Caki2 (cell line): Measurements from ENCODE around the gene GRIK1. TPM values are rescaled to one million over a fixed set of nuclear protein-coding genes. Genes with fewer than 3 reads are reported as not detected.

Experiments used
- DNase-seq: peaks from one replicate; pipeline ENCODE4 v3.0.0-alpha.2; 2015; ENCODE audit warnings: low read depth
- in situ Hi-C: cut with HindIII; loops from 2 replicates; pipeline ENCODE4 v1.10.0; 2016; ENCODE audit warnings: low sequenced_read_pairs, low pct_unique_long_range_greater_than_20kb, mixed read lengths
- total RNA-seq: library from RNA; depleted of rRNA; stranded (reverse); fragments of >200 nt; shearing (Covaris generic); gene quantifications from 2 replicates; pipeline ENCODE4 v1.2.3, GENCODE V29; 2014; ENCODE audit warnings: low replicate concordance

The GRIK1 gene
- total RNA-seq, 1 experiment from 2014 or later, result not detected

DNA sequence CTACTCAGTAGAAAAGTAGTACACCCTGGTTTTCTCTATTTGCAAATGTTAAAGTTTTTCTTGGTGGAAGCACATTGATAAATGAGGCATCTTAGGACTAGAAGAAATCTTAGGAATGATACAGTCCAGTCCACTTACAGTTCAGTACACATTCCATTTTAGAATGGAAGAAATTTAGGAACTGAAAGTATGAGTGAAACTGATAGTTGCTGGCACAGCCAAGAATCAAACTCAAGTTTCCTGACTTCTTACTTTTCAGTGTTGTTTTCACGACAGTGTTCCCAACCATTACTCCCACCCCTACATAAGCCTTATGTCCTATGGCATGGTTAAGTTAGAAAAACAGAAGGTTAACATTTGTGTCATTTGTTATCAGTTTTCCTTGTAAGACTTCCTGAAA, 382.6 kb downstream of the GRIK1 start:
- in situ Hi-C loops, result no loop called here
- no peak for DNase-seq

DNA sequence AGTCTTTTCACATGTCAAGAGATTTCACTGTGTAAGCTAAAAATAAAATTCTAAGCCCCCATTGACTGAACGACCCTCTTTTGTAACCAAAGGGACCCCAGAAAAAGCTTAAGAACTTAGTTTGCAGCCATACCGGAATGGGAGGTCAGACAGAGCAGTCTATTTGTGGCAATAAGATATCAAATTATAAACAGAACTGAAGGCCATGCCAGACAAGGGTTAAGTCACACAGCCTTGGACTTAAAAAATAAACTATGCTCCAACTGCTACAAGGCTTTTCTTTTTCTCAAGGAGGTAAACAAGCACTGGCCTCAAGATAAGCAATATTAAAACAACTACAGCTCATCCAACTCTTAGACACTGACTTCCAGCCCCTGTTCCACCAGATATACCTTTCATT, 384.2 kb downstream of the GRIK1 start:
- DNase-seq, result no peak
- in situ Hi-C loops, result no loop called here

DNA sequence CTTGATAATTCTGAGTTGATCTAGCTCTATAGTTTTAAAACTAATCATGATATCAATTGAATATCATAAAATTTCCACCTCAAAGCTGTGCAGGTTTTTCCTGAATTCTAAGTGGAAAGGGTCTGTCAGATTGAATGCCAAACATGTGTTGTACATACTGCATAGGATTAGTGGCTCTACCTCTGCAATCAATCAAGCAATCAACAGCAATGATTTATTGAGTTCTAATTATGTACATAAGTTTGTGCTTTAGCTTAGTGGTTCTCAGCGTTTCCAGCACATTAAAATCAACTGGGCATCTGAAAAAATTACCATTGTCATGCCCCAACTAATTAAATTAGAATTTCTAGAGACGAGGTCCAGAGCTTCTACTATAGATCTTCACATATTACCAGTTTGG, 389.6 kb downstream of the GRIK1 start:
- in situ Hi-C loops, result no loop called here

DNA sequence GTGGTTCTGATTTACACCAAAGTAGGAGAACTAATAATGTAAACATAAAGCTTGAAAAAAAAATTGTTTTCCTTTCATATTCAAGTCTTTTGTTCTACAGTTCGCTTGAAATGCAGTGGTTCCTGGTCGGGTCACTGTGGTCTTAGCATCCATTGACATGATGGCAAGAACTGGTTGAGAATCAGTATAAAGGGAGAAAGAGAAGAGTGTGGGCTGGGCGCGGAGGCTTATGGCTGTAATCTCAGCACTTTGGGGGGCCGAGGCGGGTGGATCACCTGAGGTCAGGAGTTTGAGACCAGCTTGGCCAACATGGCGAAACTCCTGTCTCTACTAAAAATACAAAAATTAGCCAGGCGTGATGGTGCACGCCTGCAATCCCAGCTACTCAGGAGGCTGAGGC, 390.2 kb downstream of the GRIK1 start:
- DNase-seq, result no peak
- in situ Hi-C loops, result no loop called here

More for the DNA sequence above, 389.6 kb downstream of the GRIK1 start:
- no peak for DNase-seq

DNA sequence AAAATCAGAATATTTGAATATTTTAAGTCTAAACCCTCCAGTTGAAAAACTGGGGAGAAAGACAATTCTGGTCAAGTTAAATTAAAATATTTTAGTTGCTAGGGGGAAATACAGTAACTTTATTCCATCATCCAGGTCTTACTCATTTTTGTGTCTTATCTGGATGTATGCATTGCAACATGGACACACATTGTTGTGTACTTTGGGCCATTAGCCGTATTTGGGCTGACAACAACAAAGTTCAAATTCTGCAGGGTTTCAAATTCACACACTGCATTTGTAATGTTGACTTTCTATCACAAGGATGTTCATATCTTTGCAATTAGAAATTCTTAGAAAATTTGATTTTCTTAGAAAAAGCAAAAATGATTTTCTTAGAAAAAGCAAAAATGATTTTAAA, 391.8 kb downstream of the GRIK1 start:
- DNase-seq, result no peak
- in situ Hi-C loops, result no loop called here

DNA sequence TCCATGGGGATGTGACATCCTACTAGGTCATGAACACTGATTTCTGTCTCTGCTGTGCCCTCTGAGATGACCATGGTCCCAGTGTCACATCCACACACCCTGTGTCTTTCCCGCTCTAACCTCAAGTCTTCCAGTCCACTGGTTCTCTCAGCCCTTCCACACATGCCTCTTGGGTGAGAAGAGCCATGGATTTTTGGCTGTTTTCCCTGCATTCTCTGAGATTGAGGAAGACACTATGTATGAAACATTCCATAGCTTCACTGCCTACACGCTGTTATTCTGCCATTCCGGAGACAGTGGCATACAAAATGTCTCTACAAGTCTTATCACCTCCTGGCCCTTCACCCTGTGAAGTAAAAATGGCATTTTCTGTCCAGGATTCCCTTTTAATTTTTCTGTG, 393.7 kb downstream of the GRIK1 start:
- in situ Hi-C loops, result no loop called here

DNA sequence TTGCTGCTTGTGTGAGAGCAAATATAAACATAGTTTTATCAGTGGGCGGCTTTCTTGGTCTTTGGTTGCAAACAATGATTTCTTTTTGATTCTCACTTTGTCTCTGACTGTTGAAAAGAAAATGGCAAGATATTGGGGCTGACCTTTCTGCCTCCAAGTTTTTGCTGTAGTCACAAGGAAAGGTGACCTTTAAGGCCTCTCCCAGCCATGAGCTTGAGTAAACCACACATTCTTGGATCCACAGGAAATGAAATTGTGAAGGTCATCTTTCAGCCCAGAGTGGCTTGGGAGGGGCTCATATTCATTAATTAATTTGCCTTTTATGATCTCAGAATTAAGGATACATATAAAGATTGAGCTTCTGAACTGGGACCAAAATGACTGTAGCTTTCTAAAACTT, 399.5 kb downstream of the GRIK1 start:
- in situ Hi-C loops, result no loop called here
- peak; percentile 13 for DNase-seq

More for the DNA sequence above, 393.7 kb downstream of the GRIK1 start:
- DNase-seq, result no peak

DNA sequence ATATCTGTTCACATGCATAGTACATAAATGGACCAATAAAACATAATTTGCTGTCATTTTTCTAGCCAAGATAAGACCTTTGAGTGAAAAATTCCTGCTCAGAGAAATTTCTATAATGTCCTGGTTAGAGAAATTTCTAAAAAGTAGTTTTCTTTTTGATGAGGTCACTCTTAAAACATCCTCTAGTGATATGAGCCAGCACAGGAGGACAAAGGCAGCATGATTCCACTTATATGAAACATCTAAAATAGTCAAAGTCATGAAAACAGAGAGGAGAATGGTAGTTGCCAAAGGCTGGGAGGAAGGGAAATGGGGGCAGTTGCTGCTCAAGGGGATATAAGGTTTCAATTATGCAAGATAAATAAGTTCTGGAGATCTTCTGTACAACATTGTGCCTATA, 401.7 kb downstream of the GRIK1 start:
- no peak for DNase-seq

DNA sequence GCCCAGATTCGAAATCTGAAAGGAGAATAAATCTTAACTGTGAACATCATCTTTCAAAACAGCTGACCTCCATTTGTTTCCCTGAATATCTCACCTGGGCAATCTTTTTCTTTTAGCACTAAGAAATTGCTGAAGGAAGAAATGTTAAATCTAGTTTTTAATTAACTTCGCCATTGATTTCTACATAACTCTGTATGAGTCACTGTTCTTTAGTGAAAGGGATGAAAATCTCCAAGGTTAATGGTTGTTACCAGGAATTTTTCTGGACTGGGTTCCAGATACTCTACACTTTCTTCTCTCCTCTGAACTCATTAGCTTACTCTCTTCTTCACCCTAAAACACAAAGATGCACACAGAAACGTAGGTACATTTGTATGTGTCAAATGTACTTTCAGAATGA, 405.3 kb downstream of the GRIK1 start:
- in situ Hi-C loops, result no loop called here
- peak; percentile 9 for DNase-seq

More for the DNA sequence above, 401.7 kb downstream of the GRIK1 start:
- in situ Hi-C loops, result no loop called here

DNA sequence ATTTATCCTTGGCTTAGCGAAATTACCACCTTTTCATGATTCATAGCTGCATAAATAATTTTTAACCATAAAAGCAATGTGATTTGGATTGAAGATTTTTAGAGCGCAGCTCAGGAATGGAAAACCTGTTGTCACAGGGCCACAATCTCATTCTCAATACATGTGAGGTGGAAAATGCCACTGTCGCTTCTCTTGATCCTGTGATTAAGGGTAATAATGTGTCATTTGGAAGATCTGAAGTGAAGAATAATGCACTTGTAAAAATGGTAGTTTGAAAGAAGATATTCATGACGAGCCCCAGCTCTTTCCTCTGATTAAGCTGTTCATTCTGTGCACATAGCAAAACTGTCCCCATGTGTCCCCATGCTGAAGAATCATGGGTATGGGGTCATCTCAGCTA, 410.7 kb downstream of the GRIK1 start:
- DNase-seq, result no peak
- in situ Hi-C loops, result no loop called here

DNA sequence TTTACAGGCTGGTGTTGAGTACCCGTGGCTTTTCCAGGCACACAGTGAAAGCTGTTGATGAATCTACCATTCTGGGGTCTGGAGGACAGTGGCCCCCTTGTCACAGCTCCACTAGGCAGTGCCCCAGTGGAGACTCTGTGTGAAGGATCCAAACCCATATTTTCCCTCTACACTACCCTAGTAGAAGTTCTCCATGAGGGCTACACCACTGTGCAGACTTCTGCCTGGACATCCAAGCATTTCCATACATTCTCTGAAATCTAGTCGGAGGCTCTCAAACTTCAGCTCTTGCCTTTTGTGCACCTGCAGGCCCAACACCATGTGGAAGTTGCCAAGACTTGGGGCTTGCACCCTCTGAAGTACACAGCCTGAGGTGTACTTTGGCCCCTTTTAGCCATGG, 413.3 kb downstream of the GRIK1 start:
- DNase-seq, result no peak
- in situ Hi-C loops, result no loop called here

DNA sequence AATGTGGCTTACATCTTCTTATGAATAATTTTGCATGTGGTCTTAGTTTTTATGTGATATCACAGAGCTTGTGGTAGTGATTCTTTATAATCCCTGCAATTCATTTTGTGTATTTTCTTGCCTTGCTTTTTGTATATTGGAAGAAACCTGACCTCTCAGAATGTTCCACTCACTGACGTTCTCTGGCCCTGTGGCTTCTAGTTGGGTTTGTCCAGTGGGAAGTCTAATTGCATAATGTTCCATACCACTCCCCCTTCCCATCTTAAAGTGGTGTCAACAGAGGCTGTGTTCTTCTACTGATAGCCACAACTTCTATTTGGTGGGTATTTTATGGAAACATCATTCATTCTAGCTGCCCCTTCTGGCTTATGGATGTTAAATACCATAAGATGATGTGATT, 415.7 kb downstream of the GRIK1 start:
- in situ Hi-C loops, result no loop called here
- DNase-seq, result no peak

DNA sequence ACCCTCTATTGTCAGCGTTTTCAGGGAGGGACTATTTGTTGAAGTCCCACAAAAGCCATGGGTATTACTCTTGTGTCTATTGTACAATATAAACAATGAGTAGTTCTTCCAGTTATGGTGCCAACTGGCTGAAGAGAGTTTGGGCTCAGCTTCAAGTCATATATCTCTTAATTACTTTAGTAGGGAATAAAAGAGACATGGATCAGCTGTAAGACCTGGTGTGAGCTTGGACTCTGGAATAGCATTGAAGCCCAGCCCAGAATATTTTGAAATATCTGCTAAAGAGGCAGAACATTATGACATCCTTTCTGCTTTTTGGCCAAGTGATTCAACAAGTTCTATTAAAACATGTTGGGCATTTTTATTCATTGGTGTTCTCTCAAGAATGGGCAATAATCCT, 416.1 kb downstream of the GRIK1 start:
- no peak for DNase-seq
- in situ Hi-C loops, result no loop called here

DNA sequence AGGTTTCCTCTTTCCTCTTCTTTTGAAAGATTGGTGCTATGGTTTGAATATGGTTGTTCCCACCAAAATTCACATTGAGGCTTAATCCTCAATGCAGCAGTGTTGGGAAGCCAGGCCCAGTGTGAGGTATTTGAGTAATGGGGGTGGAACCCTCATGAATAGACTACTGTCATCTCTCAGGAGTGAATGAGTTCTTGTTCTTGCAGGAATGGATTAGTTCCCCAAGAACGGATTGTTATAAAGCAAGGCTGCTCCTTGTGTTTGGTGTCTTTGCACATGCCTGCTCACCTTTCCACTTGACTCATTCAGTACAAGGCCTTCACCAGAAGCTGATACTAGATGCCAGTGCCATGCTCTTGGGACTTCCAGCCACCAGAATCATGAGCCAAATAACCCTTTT, 417.9 kb downstream of the GRIK1 start:
- no peak for DNase-seq
- in situ Hi-C loops, result no loop called here

DNA sequence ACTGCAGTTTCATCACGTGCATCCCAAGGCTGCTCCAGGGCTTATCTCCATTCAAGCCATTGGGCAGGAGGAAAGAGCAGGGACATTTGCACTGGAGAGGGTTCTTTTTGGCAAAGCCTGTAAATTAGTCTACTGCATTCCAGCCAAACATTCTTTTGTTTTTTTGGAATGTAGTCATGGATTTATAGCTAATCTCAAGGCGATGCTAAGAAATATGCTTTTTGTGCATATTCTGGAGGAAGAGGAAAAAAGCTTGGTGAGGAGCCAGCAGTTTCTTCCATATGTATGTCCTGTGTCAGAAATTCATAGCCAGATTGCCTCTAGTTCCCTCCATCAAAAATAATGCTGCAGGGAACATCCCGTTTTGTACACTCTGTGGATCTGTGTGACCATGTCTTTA, 419.6 kb downstream of the GRIK1 start:
- no peak for DNase-seq
- in situ Hi-C loops, result no loop called here

DNA sequence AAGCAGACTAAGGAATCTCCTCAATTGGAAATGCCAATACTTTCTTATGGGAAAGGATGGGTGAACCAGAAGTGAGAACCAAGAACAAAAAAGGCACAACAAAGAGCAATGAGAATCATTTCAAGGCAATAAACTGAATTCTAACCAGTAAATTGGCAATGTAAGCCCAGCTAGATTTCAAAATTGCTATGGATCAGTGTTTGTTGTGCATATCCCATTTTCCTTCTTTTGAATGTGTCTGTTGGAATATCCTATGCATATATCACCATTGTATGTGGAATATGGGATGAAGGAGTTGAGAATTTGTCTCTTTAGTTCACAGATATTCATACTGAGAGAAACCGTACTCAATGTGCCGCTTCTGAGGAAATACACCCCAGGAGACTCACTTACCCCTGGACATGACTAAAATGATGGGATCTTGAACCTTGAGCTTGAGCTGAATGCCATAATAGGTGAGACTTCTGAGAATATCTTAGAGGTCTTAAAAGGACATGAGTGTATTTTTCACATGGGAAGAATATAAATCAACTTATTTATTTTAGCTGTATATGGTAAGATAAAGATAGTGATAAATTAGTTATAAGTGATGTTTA, 425.0 kb downstream of the GRIK1 start:
- DNase-seq, result no peak
- in situ Hi-C loops, result no loop called here

DNA sequence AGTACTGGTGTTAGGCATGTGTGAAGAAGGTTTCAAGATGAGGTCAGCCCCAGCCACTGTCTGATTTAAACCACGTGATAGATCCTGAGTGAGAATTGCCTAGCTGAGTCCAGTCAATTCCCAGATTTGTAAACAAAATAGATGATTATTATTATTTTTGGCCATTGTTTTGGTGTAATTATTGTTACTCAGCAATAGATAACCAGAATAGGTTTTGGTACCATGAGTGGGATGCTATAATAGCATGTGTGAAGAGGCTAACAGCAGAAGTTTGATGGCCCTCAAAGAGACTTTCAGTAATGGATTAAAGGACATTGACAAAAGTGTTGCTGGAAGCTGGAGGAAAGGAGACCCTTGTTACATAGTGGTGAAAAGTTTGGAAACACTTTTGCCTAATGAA, 426.3 kb downstream of the GRIK1 start:
- in situ Hi-C loops, result no loop called here
- DNase-seq, result no peak

DNA sequence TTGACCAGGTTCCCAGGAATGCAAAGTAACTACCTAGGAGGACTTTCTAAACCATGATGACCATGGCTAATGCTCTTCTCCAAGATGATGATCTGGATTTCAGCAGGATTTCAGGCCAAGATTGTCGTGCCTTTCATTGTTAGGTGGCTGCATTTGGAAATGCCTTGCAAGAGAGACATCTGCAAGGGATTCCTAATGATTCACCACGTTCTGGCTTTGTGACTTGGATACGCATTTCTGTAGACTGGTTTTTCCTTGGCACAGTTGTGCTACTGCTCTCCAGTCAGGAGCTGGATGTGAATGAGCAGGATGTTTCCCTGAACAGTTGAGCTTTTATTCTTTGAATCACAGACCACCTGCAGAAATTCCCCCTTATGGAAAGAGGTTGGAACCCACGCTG, 428.7 kb downstream of the GRIK1 start:
- in situ Hi-C loops, result no loop called here
- DNase-seq, result no peak

DNA sequence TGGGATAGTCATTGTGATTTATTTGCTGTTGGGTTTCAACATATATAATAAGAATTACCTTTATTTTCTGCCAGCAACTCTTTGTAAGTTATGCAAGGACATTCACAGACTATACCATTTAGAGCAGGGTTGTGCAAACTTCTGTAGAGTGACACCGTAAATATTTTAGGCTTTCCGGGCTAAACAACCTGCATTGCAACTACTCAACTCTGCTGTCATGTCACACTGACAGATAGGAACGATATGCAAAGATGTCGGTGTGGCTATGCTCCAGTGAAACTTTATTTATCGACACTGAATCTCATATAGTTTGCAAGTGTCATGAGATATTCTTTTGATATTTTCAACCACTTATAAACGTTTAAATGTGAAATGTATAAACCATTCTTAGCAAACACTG, 430.7 kb downstream of the GRIK1 start:
- no peak for DNase-seq
- in situ Hi-C loops, result no loop called here

DNA sequence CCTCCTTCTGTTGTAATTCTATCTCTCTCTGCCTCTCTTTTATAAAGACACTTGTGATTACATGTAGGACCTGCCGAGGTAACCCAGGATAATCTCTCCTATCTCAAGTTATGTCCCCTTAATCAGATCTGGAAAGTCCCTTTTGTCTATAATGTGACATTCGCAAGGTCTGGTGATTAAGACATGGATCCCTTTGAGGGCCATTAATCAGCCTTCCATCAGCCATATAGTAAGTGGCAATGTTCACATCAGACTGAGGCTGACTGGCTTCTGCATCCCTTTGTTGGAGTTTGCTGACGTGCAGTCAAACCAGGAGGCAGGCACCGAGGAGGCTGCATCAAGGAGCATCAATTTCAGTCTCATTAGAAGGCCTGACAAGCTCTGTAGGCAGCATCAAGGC, 431.5 kb downstream of the GRIK1 start:
- peak; percentile 26 for DNase-seq
- in situ Hi-C loops, result no loop called here

DNA sequence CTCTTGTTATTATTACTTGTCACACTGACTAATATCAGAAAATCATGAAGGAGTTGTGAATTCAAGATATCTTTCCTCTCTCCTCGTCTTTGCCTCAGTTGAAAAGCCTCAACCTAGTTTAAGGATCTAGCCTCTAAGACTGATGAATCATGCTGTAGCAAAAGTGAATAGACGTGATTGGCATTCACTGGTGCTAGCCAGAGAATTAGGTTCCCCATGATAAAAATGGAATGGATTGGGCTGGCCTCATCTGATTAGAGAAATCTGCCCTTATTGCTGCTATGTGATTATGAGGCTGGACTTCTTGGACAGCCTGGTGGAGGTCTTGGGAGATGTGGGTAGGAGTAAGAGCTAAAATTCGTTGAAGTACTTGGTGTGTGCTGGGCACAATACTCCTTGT, 432.8 kb downstream of the GRIK1 start:
- DNase-seq, result no peak
- in situ Hi-C loops, result no loop called here
